Measurements from ENCODE around the gene TMEM192. TPM values are rescaled to one million over a fixed set of nuclear protein-coding genes. Genes with fewer than 3 reads are reported as not detected.

Gene TMEM192
- total and polyA plus RNA-seq, 2 of the 13 experiments (the other 11 are each of a cell fraction or from before 2014, with no cell fraction given) = 19.8 to 19.9 TPM

DNA sequence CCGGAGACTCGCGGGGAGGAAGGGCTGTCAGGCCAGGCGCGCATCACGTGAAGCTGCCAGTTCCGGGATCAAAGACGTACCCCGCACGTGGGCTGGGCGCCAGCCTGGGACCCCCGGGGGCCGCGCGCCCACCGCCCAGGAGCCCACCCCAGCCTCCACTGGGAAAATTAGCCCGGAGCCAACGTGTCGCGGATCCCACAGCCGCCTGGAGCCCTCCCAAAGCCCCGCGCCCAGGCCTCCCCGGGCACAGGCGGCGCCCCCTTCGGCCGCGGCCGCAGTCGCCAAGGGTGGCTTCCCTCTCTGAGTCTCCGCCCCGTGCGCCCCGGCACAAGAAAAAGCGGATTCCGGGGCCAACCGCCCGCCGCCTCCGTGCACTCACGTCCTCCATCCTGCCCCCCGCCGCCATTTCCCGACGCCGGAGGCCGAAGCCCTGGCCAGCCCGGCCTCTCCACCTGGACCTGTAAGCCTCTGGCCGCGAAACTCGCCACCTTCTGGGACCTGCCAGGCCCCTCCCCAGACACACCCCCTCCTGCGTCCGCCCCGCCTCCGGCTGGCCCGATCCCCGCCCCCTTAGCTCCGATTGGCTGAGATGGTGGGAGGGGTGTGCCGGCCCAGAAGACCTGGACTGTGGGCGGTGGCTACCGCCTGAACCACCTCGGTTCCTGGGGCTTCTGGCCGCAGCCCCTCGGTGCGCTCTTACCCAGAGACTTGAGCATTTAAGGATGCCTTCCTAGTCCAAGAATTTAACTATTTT is at the start of gene TMEM192 (continued):
- TF ChIP-seq ZNF335 (CRISPR knock-in tag; IDR thresholded peaks at IDR 0.05) (no peak), FOXC1 (CRISPR knock-in tag; IDR thresholded peaks at IDR 0.05; ENCODE audit: borderline replicate concordance) (peak; percentile 91), ZNF343 (CRISPR knock-in tag; IDR thresholded peaks at IDR 0.05) (0 out of 2 replicates have a peak, but pooled peaks have one; percentile 43), POLR2G (IDR thresholded peaks at IDR 0.05; ENCODE audit: low read depth, low read length) (peak; percentile 90), KDM5A (IDR thresholded peaks at IDR 0.05; ENCODE audit: borderline replicate concordance, low read length) (peak; percentile 65; the same call in 1 of the 2 replicates), ZNF709 (CRISPR knock-in tag; IDR thresholded peaks at IDR 0.05) (peak; percentile 85), AHR (CRISPR knock-in tag; IDR thresholded peaks at IDR 0.05) (no peak; the same call in none of the 2 replicates), ZNF30 (CRISPR knock-in tag; IDR thresholded peaks at IDR 0.05) (no peak), AGO2 (optimal IDR thresholded peaks at IDR 0.05; ENCODE audit: low read depth, low read length) (peak; percentile 84), SIN3A (IDR thresholded peaks at IDR 0.05; ENCODE audit: borderline replicate concordance, low read depth, low read length) (peak; percentile 55; the same call in 1 of the 2 replicates), RORA (CRISPR knock-in tag; IDR thresholded peaks at IDR 0.05) (no peak), HNRNPK (IDR thresholded peaks at IDR 0.05; ENCODE audit: low read depth, low read length, poor library complexity, severe bottlenecking) (peak; percentile 67), ZNF432 (CRISPR knock-in tag; IDR thresholded peaks at IDR 0.05; ENCODE audit: borderline replicate concordance) (no peak)
- TF ChIP-seq, protein P1, sequence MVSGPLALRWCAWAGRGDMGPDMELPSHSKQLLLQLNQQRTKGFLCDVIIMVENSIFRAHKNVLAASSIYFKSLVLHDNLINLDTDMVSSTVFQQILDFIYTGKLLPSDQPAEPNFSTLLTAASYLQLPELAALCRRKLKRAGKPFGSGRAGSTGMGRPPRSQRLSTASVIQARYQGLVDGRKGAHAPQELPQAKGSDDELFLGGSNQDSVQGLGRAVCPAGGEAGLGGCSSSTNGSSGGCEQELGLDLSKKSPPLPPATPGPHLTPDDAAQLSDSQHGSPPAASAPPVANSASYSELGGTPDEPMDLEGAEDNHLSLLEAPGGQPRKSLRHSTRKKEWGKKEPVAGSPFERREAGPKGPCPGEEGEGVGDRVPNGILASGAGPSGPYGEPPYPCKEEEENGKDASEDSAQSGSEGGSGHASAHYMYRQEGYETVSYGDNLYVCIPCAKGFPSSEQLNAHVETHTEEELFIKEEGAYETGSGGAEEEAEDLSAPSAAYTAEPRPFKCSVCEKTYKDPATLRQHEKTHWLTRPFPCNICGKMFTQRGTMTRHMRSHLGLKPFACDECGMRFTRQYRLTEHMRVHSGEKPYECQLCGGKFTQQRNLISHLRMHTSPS (CRISPR knock-in tag; IDR thresholded peaks at IDR 0.05; ENCODE audit: low read depth) = no peak; the same call in 1 of the 2 replicates
- TF ChIP-seq, protein P2, sequence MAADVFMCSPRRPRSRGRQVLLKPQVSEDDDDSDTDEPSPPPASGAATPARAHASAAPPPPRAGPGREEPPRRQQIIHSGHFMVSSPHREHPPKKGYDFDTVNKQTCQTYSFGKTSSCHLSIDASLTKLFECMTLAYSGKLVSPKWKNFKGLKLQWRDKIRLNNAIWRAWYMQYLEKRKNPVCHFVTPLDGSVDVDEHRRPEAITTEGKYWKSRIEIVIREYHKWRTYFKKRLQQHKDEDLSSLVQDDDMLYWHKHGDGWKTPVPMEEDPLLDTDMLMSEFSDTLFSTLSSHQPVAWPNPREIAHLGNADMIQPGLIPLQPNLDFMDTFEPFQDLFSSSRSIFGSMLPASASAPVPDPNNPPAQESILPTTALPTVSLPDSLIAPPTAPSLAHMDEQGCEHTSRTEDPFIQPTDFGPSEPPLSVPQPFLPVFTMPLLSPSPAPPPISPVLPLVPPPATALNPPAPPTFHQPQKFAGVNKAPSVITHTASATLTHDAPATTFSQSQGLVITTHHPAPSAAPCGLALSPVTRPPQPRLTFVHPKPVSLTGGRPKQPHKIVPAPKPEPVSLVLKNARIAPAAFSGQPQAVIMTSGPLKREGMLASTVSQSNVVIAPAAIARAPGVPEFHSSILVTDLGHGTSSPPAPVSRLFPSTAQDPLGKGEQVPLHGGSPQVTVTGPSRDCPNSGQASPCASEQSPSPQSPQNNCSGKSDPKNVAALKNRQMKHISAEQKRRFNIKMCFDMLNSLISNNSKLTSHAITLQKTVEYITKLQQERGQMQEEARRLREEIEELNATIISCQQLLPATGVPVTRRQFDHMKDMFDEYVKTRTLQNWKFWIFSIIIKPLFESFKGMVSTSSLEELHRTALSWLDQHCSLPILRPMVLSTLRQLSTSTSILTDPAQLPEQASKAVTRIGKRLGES (CRISPR knock-in tag; IDR thresholded peaks at IDR 0.05; ENCODE audit: borderline replicate concordance) = peak; percentile 93; the same call in 1 of the 2 replicates
- TF ChIP-seq, protein P3, sequence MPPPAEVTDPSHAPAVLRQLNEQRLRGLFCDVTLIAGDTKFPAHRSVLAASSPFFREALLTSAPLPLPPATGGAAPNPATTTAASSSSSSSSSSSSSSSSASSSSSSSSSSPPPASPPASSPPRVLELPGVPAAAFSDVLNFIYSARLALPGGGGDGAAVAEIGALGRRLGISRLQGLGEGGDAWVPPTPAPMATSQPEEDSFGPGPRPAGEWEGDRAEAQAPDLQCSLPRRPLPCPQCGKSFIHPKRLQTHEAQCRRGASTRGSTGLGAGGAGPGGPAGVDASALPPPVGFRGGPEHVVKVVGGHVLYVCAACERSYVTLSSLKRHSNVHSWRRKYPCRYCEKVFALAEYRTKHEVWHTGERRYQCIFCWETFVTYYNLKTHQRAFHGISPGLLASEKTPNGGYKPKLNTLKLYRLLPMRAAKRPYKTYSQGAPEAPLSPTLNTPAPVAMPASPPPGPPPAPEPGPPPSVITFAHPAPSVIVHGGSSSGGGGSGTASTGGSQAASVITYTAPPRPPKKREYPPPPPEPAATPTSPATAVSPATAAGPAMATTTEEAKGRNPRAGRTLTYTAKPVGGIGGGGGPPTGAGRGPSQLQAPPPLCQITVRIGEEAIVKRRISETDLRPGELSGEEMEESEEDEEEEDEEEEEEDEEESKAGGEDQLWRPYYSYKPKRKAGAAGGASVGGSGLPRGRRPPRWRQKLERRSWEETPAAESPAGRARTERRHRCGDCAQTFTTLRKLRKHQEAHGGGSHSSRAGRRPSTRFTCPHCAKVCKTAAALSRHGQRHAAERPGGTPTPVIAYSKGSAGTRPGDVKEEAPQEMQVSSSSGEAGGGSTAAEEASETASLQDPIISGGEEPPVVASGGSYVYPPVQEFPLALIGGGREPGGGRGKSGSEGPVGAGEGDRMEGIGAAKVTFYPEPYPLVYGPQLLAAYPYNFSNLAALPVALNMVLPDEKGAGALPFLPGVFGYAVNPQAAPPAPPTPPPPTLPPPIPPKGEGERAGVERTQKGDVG (CRISPR knock-in tag; IDR thresholded peaks at IDR 0.05; ENCODE audit: borderline replicate concordance) = no peak
- TF ChIP-seq, protein P4, sequence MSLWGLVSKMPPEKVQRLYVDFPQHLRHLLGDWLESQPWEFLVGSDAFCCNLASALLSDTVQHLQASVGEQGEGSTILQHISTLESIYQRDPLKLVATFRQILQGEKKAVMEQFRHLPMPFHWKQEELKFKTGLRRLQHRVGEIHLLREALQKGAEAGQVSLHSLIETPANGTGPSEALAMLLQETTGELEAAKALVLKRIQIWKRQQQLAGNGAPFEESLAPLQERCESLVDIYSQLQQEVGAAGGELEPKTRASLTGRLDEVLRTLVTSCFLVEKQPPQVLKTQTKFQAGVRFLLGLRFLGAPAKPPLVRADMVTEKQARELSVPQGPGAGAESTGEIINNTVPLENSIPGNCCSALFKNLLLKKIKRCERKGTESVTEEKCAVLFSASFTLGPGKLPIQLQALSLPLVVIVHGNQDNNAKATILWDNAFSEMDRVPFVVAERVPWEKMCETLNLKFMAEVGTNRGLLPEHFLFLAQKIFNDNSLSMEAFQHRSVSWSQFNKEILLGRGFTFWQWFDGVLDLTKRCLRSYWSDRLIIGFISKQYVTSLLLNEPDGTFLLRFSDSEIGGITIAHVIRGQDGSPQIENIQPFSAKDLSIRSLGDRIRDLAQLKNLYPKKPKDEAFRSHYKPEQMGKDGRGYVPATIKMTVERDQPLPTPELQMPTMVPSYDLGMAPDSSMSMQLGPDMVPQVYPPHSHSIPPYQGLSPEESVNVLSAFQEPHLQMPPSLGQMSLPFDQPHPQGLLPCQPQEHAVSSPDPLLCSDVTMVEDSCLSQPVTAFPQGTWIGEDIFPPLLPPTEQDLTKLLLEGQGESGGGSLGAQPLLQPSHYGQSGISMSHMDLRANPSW (CRISPR knock-in tag; IDR thresholded peaks at IDR 0.05; ENCODE audit: borderline replicate concordance) = no peak

All from HepG2 (cell line).